HG03280 (cell line): Measurements from ENCODE around the gene CLCN1.

Experiments used
- ATAC-seq: cut with Tn5 transposase; IDR thresholded peaks from one replicate; pipeline ENCODE4 v1.9.1; 2021; ENCODE audit warnings: mild to moderate bottlenecking, moderate library complexity; ENCODE audit not compliant: unreplicated experiment

CLCN1 gene

GRCh38 chr7:143362131-143363015 lies 46.5 kb downstream of the CLCN1 start, which contains the start of gene FAM131B:
Gene FAM131B (minus strand): TSS chr7:143362713. CDS start chr7:143362603, 110 bp downstream.
- no peak for ATAC-seq

GRCh38 chr7:143363016-143363937 lies 47.4 kb downstream of the CLCN1 start:
- no peak for ATAC-seq

GRCh38 chr7:143367972-143368371 lies 52.1 kb downstream of the CLCN1 start:
- no peak for ATAC-seq

GRCh38 chr7:143368387-143368786 lies 52.5 kb downstream of the CLCN1 start:
- no peak for ATAC-seq

- no peak for ATAC-seq
These were observed 54.1 kb downstream of the CLCN1 start for GRCh38 chr7:143369678-143370651.

GRCh38 chr7:143372070-143372469 lies 56.2 kb downstream of the CLCN1 start:
- ATAC-seq, result no peak

- ATAC-seq, result no peak
These were observed 57.4 kb downstream of the CLCN1 start for GRCh38 chr7:143373255-143373794.

GRCh38 chr7:143374561-143374960 lies 58.6 kb downstream of the CLCN1 start:
- no peak for ATAC-seq

GRCh38 chr7:143375298-143376034 lies 59.6 kb downstream of the CLCN1 start:
- no peak for ATAC-seq

- no peak for ATAC-seq
These were observed 60.5 kb downstream of the CLCN1 start for GRCh38 chr7:143376396-143376795.

GRCh38 chr7:143379611-143380259 lies 63.8 kb downstream of the CLCN1 start:
- ATAC-seq, result peak; percentile 0

GRCh38 chr7:143380260-143380645 lies 64.3 kb downstream of the CLCN1 start:
- ATAC-seq, result peak; percentile 53

- peak; percentile 74 for ATAC-seq
These were observed 64.9 kb downstream of the CLCN1 start, which contains the start of gene ZYX for GRCh38 chr7:143380646-143381426. Gene ZYX (plus strand): TSS chr7:143381345. CDS start chr7:143381572, 227 bp downstream.

- ATAC-seq, result peak; percentile 19
These were observed 65.7 kb downstream of the CLCN1 start for GRCh38 chr7:143381427-143382125.

GRCh38 chr7:143382126-143382790 lies 66.3 kb downstream of the CLCN1 start:
- no peak for ATAC-seq

GRCh38 chr7:143382791-143383641 lies 67.1 kb downstream of the CLCN1 start:
- no peak for ATAC-seq
